PC-9 (cell line): ENCODE measurements around the gene CLEC1B. TPM values are rescaled to one million over a fixed set of nuclear protein-coding genes. Genes with fewer than 3 reads are reported as not detected.

Source experiments
- BruUV-seq: library from RNA; stranded (reverse); fragments of 400-500 nt; replicated peaks from 2 replicates; lab custom pipeline; 2021; lab: Mats Ljungman, UMichigan
- CTCF ChIA-PET: fragments of 300-600 bp; sonication (Branson Sonifier 250); formaldehyde crosslinking; loops from one replicate; lab custom pipeline; 2022; ENCODE audit warnings: antibody characterized with exemption; lab: Charles Lee
- POLR2A ChIA-PET: fragments of 300-600 bp; sonication (Branson Sonifier 250); formaldehyde crosslinking; loops from one replicate; lab custom pipeline; 2022; ENCODE audit warnings: antibody characterized with exemption; ENCODE audit not compliant: unreplicated experiment; lab: Charles Lee
- DNase-seq, 2 experiments: peaks; one replicate each; pipeline versions ENCODE4 v3.0.0 to v3.0.0-alpha.2; 2015 to 2022; ENCODE audit warnings: mixed read lengths in 1 of 2
- H2AFZ ChIP-seq: fragments of 200-600 bp; sonication (generic); 2 replicates; pipeline ENCODE4 v1.8.1; 2017; ENCODE audit warnings: antibody characterized with exemption
- H3F3A ChIP-seq: fragments of 200-600 bp; sonication (generic); 2 replicates; pipeline ENCODE4 v1.8.1; 2017; ENCODE audit warnings: antibody characterized with exemption, mild to moderate bottlenecking, low read depth; ENCODE audit not compliant: insufficient read depth
- H3K27ac ChIP-seq: fragments of 200-600 bp; sonication (generic); 2 replicates; pipeline ENCODE4 v1.6.1; 2016; ENCODE audit warnings: mixed run types
- H3K27me3 ChIP-seq: fragments of 200-600 bp; sonication (generic); 2 replicates; pipeline ENCODE4 v1.6.1; 2016; ENCODE audit warnings: low read depth, mixed run types; ENCODE audit not compliant: insufficient read depth
- H3K36me3 ChIP-seq: fragments of 200-600 bp; sonication (generic); 2 replicates; pipeline ENCODE4 v1.6.1; 2016; ENCODE audit warnings: low read depth, mixed run types
- H3K4me1 ChIP-seq: fragments of 200-600 bp; sonication (generic); replicated peaks from 2 replicates; pipeline ENCODE4 v1.6.1; 2016; ENCODE audit warnings: mixed run types; ENCODE audit not compliant: insufficient read depth
- H3K4me2 ChIP-seq: fragments of 200-600 bp; sonication (generic); 2 replicates; pipeline ENCODE4 v1.6.1; 2017; ENCODE audit warnings: mixed run types
- H3K4me3 ChIP-seq: fragments of 200-600 bp; sonication (generic); 2 replicates; pipeline ENCODE4 v1.6.1; 2016; ENCODE audit warnings: mixed run types
- H3K79me2 ChIP-seq: fragments of 200-600 bp; sonication (generic); 2 replicates; pipeline ENCODE4 v1.6.1; 2017; ENCODE audit warnings: low read depth, mixed run types
- H3K9me2 ChIP-seq: fragments of 200-600 bp; sonication (generic); 2 replicates; pipeline ENCODE4 v1.8.1; 2017; ENCODE audit warnings: mild to moderate bottlenecking; ENCODE audit not compliant: insufficient read depth
- H3K9me3 ChIP-seq: fragments of 200-600 bp; sonication (generic); 2 replicates; pipeline ENCODE4 v1.8.1; 2016; ENCODE audit warnings: low read depth; ENCODE audit not compliant: insufficient read depth
- H4K20me1 ChIP-seq: fragments of 200-600 bp; sonication (generic); 2 replicates; pipeline ENCODE4 v1.8.1; 2017; ENCODE audit not compliant: insufficient read depth
- EZH2 ChIP-seq: fragments of 200-600 bp; sonication (generic); IDR thresholded peaks from 2 replicates; pipeline ENCODE4 v1.8.0; 2017; ENCODE audit warnings: antibody characterized with exemption, low read depth
- intact Hi-C: fragments of 100-400 bp; cut with micrococcal nuclease; formaldehyde crosslinking; loops from one replicate; pipeline ENCODE4 v1.10.0; 2022; ENCODE audit not compliant: unreplicated experiment
- total RNA-seq: library from RNA; stranded (reverse); gene quantifications from 2 replicates; pipeline ENCODE4 v1.2.3, GENCODE V29; 2021
- TF ChIP-seq, protein P1 (sequence below): fragments of 200-600 bp; sonication (generic); conservative IDR thresholded peaks from 2 replicates; pipeline ENCODE4 v1.6.1; 2017; ENCODE audit warnings: mixed run types, antibody characterized with exemption, mild to moderate bottlenecking, moderate library complexity

The CLEC1B gene
- total RNA-seq, 1 experiment from 2014 or later: not detected

DNA sequence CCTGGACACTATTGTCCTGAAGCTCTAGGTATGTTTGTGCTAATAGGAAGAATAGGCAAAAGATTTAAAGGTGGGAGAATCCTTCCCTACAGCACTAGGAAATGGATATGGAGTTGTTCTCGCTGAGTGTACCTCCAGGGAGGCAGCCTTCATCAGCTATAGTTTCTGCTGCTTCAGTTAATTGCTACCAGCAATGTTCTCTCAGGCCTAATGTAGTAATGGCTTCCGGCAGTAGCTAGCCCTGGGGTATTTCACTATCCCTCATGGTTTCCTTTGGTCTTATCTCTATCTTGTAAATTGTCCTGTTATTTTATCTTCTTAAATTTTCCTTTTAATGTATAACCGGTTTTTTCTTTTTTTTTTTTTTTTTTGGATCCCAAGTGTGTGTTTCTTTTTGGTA, 37.0 kb downstream of the CLEC1B start:
- POLR2A ChIA-PET: no interaction called here
- intact Hi-C loops: no loop called here

DNA sequence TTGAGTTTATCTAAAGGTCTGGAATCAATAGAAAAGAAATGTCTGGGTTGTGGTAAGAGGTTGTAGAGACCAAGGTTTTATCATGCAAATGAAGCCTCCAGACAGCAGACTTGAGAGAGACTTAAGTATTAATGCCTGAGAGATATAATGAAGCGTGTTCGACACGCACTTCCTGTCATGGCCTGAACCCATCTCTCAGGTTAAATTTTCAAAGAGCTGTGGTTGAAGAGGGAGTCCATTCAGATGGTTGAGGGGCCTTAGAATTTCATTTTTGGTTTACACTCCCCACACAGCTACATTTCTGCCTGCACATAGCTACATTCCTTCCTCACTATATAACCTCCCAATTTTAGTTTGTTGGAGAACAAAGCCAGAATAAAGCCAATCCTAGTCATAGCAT, 37.8 kb downstream of the CLEC1B start:
- intact Hi-C loops: no loop called here
- BruUV-seq: no TSS peak
- Histone ChIP-seq H4K20me1 (no peaks in the 10 kb centered on the region), H3K27me3 (no peaks in the 10 kb centered on the region), H3K27ac (no peak overlapping the region), H3K9me3 (no peaks in the 10 kb centered on the region), H2AFZ (no peak overlapping the region), H3F3A (no peaks in the 10 kb centered on the region), H3K9me2 (no peaks in the 10 kb centered on the region), H3K79me2 (no peaks in the 10 kb centered on the region), H3K36me3 (no peaks in the 10 kb centered on the region), H3K4me1 (0 out of 2 replicates have a peak, but pooled peaks cover 5% of the 10 kb centered on the region), H3K4me3 (no peak overlapping the region), H3K4me2 (no peak overlapping the region)
- TF ChIP-seq, protein P1, sequence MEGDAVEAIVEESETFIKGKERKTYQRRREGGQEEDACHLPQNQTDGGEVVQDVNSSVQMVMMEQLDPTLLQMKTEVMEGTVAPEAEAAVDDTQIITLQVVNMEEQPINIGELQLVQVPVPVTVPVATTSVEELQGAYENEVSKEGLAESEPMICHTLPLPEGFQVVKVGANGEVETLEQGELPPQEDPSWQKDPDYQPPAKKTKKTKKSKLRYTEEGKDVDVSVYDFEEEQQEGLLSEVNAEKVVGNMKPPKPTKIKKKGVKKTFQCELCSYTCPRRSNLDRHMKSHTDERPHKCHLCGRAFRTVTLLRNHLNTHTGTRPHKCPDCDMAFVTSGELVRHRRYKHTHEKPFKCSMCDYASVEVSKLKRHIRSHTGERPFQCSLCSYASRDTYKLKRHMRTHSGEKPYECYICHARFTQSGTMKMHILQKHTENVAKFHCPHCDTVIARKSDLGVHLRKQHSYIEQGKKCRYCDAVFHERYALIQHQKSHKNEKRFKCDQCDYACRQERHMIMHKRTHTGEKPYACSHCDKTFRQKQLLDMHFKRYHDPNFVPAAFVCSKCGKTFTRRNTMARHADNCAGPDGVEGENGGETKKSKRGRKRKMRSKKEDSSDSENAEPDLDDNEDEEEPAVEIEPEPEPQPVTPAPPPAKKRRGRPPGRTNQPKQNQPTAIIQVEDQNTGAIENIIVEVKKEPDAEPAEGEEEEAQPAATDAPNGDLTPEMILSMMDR: no peak
- TF ChIP-seq EZH2: no peak
- CTCF ChIA-PET: no interaction called here
- DNase-seq: no peak
- POLR2A ChIA-PET: no interaction called here

More for the DNA sequence above, 37.0 kb downstream of the CLEC1B start:
- CTCF ChIA-PET: no interaction called here
- Histone ChIP-seq H3K27me3 (no peaks in the 10 kb centered on the region), H2AFZ (no peak overlapping the region), H4K20me1 (no peaks in the 10 kb centered on the region), H3K9me2 (no peaks in the 10 kb centered on the region), H3K4me2 (no peak overlapping the region), H3K4me3 (no peak overlapping the region), H3K79me2 (no peaks in the 10 kb centered on the region), H3K36me3 (no peaks in the 10 kb centered on the region), H3F3A (no peaks in the 10 kb centered on the region), H3K9me3 (no peaks in the 10 kb centered on the region), H3K4me1 (0 out of 2 replicates have a peak, but pooled peaks cover 5% of the 10 kb centered on the region), H3K27ac (no peak overlapping the region)
- no peak for TF ChIP-seq EZH2
- TF ChIP-seq, protein P1: no peak
- no peak for DNase-seq
- BruUV-seq: no TSS peak

DNA sequence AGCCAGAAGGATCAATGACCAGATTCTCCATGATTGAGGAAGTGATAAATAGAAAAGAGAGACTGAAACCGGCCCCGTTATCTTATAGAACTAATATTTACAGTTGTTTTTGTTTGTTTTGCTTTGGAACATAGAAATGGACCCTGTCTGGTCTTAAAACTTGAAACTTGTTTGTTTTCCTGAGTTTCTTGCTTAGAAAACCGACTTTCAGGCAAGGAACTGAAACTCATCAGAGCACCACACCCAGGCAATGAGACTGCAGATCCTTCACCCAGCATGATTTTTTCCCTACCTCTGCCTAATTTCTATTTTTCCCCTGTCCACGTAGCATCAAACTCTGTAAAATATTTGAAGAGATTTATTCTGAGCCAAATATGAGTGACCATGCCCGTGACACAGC, 38.3 kb downstream of the CLEC1B start:
- Histone ChIP-seq H3K4me2 (no peak overlapping the region), H3K4me3 (no peak overlapping the region), H3K9me2 (no peaks in the 10 kb centered on the region), H2AFZ (0 out of 2 replicates have a peak overlapping the region, but pooled peaks have one; percentile 7), H3K79me2 (no peaks in the 10 kb centered on the region), H3K27me3 (no peaks in the 10 kb centered on the region), H3K36me3 (no peaks in the 10 kb centered on the region), H3F3A (no peaks in the 10 kb centered on the region), H3K4me1 (0 out of 2 replicates have a peak, but pooled peaks cover 5% of the 10 kb centered on the region), H4K20me1 (no peaks in the 10 kb centered on the region), H3K9me3 (no peaks in the 10 kb centered on the region), H3K27ac (no peak overlapping the region)
- intact Hi-C loops: no loop called here
- POLR2A ChIA-PET: no interaction called here
- TF ChIP-seq, protein P1: no peak
- no peak for TF ChIP-seq EZH2
- DNase-seq: no peak
- CTCF ChIA-PET: no interaction called here
- no TSS peak for BruUV-seq
